ENCODE data around the gene MAN1C1. TPM values are rescaled to one million over a fixed set of nuclear protein-coding genes. Genes with fewer than 3 reads are reported as not detected.
A peak's percentile ranks its signal among the peaks of the same experiment; 100 is the strongest.

Gene MAN1C1
- total and polyA plus RNA-seq, 8 donors = 4.3 to 33.9 (median 6.1) TPM

- 56 to 69% (median 61%) methylated on average over 7 to 8 of the region's 8 CpGs for WGBS, 5 donors
- intact Hi-C loops (cut with DNase I; ENCODE audit: low total_unique reads) = no loop called here
- Histone ChIP-seq H3K36me3 (no peaks in the 10 kb centered on the region), H3K27ac (peak overlapping the region; percentile 14 to 70 (median 47)), H3K4me3 (no peak overlapping the region), H3K27me3 (no peaks in the 10 kb centered on the region), H3K4me1 (peaks cover 28 to 56% (median 41%) of the 10 kb centered on the region in 4 donors), H3K9me3 (no peaks in the 10 kb centered on the region)
- TF ChIP-seq POLR2A (IDR thresholded peaks at IDR 0.05) (no peak), EP300 (IDR thresholded peaks at IDR 0.05) (no peak), CTCF (IDR thresholded peaks at IDR 0.05) (no peak), POLR2AphosphoS5 (IDR thresholded peaks at IDR 0.05) (no peak)
- DNase-seq = no peak
Measured at GRCh38 chr1:25727088-25727487, 110.5 kb downstream of the MAN1C1 start.

- peak; percentile 79 to 89 for DNase-seq
- WGBS, 5 donors = 24 to 29% (median 27%) methylated on average over 10 to 12 of the region's 12 CpGs
- TF ChIP-seq POLR2AphosphoS5 (IDR thresholded peaks at IDR 0.05) (peak in 1 of 3 donors; percentile 28), CTCF (IDR thresholded peaks at IDR 0.05) (no peak)
- intact Hi-C loops (cut with DNase I; ENCODE audit: low total_unique reads) = no loop called here
- Histone ChIP-seq H3K36me3 (no peaks in the 10 kb centered on the region), H3K4me1 (peaks cover 28 to 58% (median 41%) of the 10 kb centered on the region in 4 donors), H3K4me3 (no peak overlapping the region), H3K27ac (peak overlapping the region; percentile 14 to 70 (median 47)), H3K27me3 (no peaks in the 10 kb centered on the region), H3K9me3 (no peaks in the 10 kb centered on the region)
Measured at GRCh38 chr1:25727635-25728286, 111.2 kb downstream of the MAN1C1 start.

- Histone ChIP-seq H3K4me1 (peaks cover 28 to 58% (median 41%) of the 10 kb centered on the region in 4 donors), H3K36me3 (no peaks in the 10 kb centered on the region), H3K9me3 (no peaks in the 10 kb centered on the region), H3K27ac (peak overlapping the region; percentile 7 to 70 (median 47)), H3K27me3 (no peaks in the 10 kb centered on the region), H3K4me3 (no peak overlapping the region)
- no peak for DNase-seq
- TF ChIP-seq POLR2AphosphoS5 (IDR thresholded peaks at IDR 0.05) (no peak), EP300 (IDR thresholded peaks at IDR 0.05) (no peak), CTCF (IDR thresholded peaks at IDR 0.05) (no peak), POLR2A (IDR thresholded peaks at IDR 0.05) (no peak)
- intact Hi-C loops (cut with DNase I; ENCODE audit: low total_unique reads) = no loop called here
- 74 to 76% (median 75%) methylated on average over 10 to 11 of the region's 11 CpGs for WGBS, 5 donors
Measured at GRCh38 chr1:25728301-25728935, 111.8 kb downstream of the MAN1C1 start.

- 89 to 99% (median 97%) methylated on average over 4 of the region's 4 CpGs for WGBS, 5 donors
- peaks cover 28 to 58% (median 41%) of the 10 kb centered on the region in 4 donors for H3K4me1 ChIP-seq
- H3K27me3 ChIP-seq = no peaks in the 10 kb centered on the region
- no peak overlapping the region for H3K4me3 ChIP-seq
- intact Hi-C loops (cut with DNase I; ENCODE audit: low total_unique reads) = no loop called here
- H3K9me3 ChIP-seq = no peaks in the 10 kb centered on the region
- no peak for DNase-seq
- H3K27ac ChIP-seq = peak overlapping the region in 2 of 5 donors; percentile 67 to 70
- H3K36me3 ChIP-seq = no peaks in the 10 kb centered on the region
- TF ChIP-seq EP300 (IDR thresholded peaks at IDR 0.05) (no peak), POLR2AphosphoS5 (IDR thresholded peaks at IDR 0.05) (no peak), CTCF (IDR thresholded peaks at IDR 0.05) (no peak), POLR2A (IDR thresholded peaks at IDR 0.05) (no peak)
Measured at GRCh38 chr1:25729045-25729444, 112.5 kb downstream of the MAN1C1 start.
